Measurements from ENCODE around the gene ITGB1. TPM values are rescaled to one million over a fixed set of nuclear protein-coding genes. Genes with fewer than 3 reads are reported as not detected.

ITGB1 gene
- total and polyA plus RNA-seq, 2 donors from 2014 or later, result 156 to 410 TPM

DNA sequence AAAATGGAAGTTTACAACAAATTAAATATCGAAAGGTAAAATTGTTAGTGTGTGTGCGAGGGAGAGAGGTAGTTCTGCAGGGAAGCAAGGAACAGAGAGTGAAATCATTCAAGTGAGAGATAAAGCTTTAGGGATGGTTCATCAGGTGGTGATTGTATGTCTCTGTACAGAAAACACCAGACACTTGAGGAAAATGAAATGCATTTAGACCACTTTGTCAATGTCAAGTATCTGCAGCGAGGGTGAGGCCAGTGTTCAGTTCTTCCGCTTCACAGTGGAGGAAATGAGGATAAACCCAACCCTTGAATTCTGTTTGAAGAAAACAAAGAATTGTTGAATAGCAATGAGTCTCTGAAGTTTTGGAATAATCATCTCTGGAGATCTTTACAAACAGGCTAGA is 14.4 kb upstream of the ITGB1 start:
- Histone ChIP-seq H3K27me3 (ENCODE audit: control insufficient read depth, insufficient read depth, low read length) (no peaks in the 10 kb centered on the region), H3K9me3 (ENCODE audit: control insufficient read depth in 2 of 3, insufficient read depth in 1 of 3, low read length in 3 of 3) (no peaks in the 10 kb centered on the region), H3K4me3 (ENCODE audit: low read length in 3 of 3) (no peak overlapping the region), H3K9ac (ENCODE audit: low read length in 3 of 3) (no peak overlapping the region), H3K27ac (ENCODE audit: low read depth in 2 of 2, low read length in 2 of 2) (no peak overlapping the region), H3K4me1 (ENCODE audit: control insufficient read depth in 2 of 3, insufficient read depth in 2 of 3, low read depth in 1 of 3, low read length in 3 of 3) (peaks cover 0 to 8% (median 0%) of the 10 kb centered on the region in 3 donors), H3K36me3 (ENCODE audit: control insufficient read depth in 2 of 3, insufficient read depth in 3 of 3, low read length in 3 of 3) (no peaks in the 10 kb centered on the region)
- TF ChIP-seq, protein P1, sequence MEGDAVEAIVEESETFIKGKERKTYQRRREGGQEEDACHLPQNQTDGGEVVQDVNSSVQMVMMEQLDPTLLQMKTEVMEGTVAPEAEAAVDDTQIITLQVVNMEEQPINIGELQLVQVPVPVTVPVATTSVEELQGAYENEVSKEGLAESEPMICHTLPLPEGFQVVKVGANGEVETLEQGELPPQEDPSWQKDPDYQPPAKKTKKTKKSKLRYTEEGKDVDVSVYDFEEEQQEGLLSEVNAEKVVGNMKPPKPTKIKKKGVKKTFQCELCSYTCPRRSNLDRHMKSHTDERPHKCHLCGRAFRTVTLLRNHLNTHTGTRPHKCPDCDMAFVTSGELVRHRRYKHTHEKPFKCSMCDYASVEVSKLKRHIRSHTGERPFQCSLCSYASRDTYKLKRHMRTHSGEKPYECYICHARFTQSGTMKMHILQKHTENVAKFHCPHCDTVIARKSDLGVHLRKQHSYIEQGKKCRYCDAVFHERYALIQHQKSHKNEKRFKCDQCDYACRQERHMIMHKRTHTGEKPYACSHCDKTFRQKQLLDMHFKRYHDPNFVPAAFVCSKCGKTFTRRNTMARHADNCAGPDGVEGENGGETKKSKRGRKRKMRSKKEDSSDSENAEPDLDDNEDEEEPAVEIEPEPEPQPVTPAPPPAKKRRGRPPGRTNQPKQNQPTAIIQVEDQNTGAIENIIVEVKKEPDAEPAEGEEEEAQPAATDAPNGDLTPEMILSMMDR (IDR thresholded peaks at IDR 0.05; ENCODE audit: borderline replicate concordance, extremely low read depth, insufficient read depth), result no peak
- intact Hi-C loops (cut with DNase I), result no loop called here
- no peak for DNase-seq
- FAIRE-seq, result no peak

DNA sequence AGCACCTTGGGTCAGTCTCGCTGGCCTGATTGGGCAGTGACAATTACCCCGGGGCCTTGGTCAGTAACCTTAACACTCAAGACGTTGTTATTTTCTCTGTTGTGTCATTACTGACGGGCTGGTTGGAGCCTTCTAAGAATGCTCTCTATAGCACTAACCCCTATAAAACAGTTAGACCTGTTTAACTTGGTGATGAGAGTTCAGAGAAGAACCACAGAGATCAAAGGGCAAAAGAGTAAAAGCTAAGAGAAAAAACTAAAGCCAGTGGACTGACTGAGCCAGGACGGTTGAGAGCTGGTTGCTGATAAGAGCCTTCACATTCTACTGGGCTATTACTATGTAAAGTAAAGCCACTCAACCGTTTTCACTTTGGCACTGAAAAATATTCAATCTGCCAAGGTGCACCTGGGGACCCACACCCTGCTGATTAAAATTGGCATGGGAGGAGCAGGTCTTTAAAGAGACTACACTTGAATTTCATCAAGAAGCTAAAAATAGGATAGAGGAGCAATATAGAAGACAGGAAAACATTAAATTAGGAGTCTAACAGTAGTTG is 13.6 kb upstream of the ITGB1 start:
- intact Hi-C loops (cut with DNase I), result no loop called here
- Histone ChIP-seq H3K27ac (ENCODE audit: low read depth in 2 of 2, low read length in 2 of 2) (no peak overlapping the region), H3K36me3 (ENCODE audit: control insufficient read depth in 2 of 3, insufficient read depth in 3 of 3, low read length in 3 of 3) (no peaks in the 10 kb centered on the region), H3K9me3 (ENCODE audit: control insufficient read depth in 2 of 3, insufficient read depth in 1 of 3, low read length in 3 of 3) (no peaks in the 10 kb centered on the region), H3K9ac (ENCODE audit: low read length in 3 of 3) (no peak overlapping the region), H3K4me3 (ENCODE audit: low read length in 3 of 3) (no peak overlapping the region), H3K4me1 (ENCODE audit: control insufficient read depth in 2 of 3, insufficient read depth in 2 of 3, low read depth in 1 of 3, low read length in 3 of 3) (peaks cover 0 to 8% (median 0%) of the 10 kb centered on the region in 3 donors), H3K27me3 (ENCODE audit: control insufficient read depth, insufficient read depth, low read length) (no peaks in the 10 kb centered on the region)
- TF ChIP-seq, protein P1 (IDR thresholded peaks at IDR 0.05; ENCODE audit: borderline replicate concordance, extremely low read depth, insufficient read depth), result no peak
- DNase-seq (no peak), FAIRE-seq (no peak)

DNA sequence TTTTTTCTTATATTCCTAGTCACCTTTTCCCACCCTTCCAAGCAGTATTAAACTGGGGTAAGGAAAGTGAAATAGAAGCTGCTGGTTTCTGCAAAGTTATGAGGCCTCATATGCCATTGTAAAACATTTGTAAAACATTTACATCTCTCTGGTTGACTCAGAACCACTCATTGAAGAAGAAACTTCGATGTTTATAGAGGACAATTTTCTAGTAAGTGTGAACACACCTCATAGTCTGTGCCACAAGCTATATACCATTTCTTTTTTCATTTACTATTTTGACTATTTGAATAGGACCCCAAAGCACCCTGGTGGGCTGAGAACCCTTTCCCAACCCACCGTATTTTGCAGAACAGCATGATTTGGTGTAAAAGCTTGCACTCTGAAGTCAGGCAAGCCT is 12.9 kb upstream of the ITGB1 start:
- H3K27ac ChIP-seq (ENCODE audit: low read depth in 2 of 2, low read length in 2 of 2), result no peak overlapping the region
- H3K9me3 ChIP-seq (ENCODE audit: control insufficient read depth in 2 of 3, insufficient read depth in 1 of 3, low read length in 3 of 3), result no peaks in the 10 kb centered on the region
- H3K4me3 ChIP-seq (ENCODE audit: low read length in 3 of 3), result no peak overlapping the region
- no peak overlapping the region for H3K9ac ChIP-seq (ENCODE audit: low read length in 3 of 3)
- DNase-seq (no peak), FAIRE-seq (no peak)
- TF ChIP-seq, protein P1 (IDR thresholded peaks at IDR 0.05; ENCODE audit: borderline replicate concordance, extremely low read depth, insufficient read depth), result no peak
- H3K36me3 ChIP-seq (ENCODE audit: control insufficient read depth in 2 of 3, insufficient read depth in 3 of 3, low read length in 3 of 3), result no peaks in the 10 kb centered on the region
- intact Hi-C loops (cut with DNase I), result no loop called here
- H3K27me3 ChIP-seq (ENCODE audit: control insufficient read depth, insufficient read depth, low read length), result no peaks in the 10 kb centered on the region
- H3K4me1 ChIP-seq (ENCODE audit: control insufficient read depth in 2 of 3, insufficient read depth in 2 of 3, low read depth in 1 of 3, low read length in 3 of 3), result peaks cover 0 to 8% (median 0%) of the 10 kb centered on the region in 3 donors

DNA sequence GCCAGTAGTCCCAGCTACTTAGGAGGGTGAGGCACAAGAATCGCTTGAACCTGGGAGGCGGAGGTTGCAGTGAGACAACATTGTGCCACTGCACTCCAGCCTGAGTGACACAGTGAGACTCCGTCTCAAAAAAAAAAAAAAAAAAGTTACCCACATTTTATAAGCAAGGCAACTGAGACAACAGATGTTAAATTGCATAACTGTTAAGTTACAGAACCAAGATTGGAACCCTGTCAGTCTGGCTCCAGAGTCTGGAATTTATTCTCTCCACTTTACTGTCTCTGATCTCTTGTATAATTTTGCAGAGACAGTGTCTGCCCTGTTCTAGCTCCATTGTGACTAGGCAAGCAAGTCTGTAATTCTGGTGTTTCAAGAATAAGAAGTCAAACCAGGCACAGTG is 6.2 kb upstream of the ITGB1 start:
- FAIRE-seq, result no peak
- no peaks in the 10 kb centered on the region for H3K27me3 ChIP-seq (ENCODE audit: control insufficient read depth, insufficient read depth, low read length)

More for the DNA sequence above, 6.2 kb upstream of the ITGB1 start:
- Histone ChIP-seq H3K27ac (ENCODE audit: low read depth in 2 of 2, low read length in 2 of 2) (no peak overlapping the region), H3K4me3 (ENCODE audit: low read length in 3 of 3) (no peak overlapping the region), H3K9ac (ENCODE audit: low read length in 3 of 3) (no peak overlapping the region), H3K4me1 (ENCODE audit: control insufficient read depth in 2 of 3, insufficient read depth in 2 of 3, low read depth in 1 of 3, low read length in 3 of 3) (peaks cover 6 to 11% (median 9%) of the 10 kb centered on the region in 3 donors), H3K9me3 (ENCODE audit: control insufficient read depth in 2 of 3, insufficient read depth in 1 of 3, low read length in 3 of 3) (no peaks in the 10 kb centered on the region), H3K36me3 (ENCODE audit: control insufficient read depth in 2 of 3, insufficient read depth in 3 of 3, low read length in 3 of 3) (no peaks in the 10 kb centered on the region)
- DNase-seq, result no peak
- intact Hi-C loops (cut with DNase I), result no loop called here
- TF ChIP-seq, protein P1 (IDR thresholded peaks at IDR 0.05; ENCODE audit: borderline replicate concordance, extremely low read depth, insufficient read depth), result no peak
